ENCODE data around the gene CDC42EP4. TPM values are rescaled to one million over a fixed set of nuclear protein-coding genes. Genes with fewer than 3 reads are reported as not detected.

The CDC42EP4 gene
- total and polyA plus RNA-seq, 9 of the 15 experiments (the other 6 are each of a cell fraction or from before 2014, with no cell fraction given), result 0.65 to 20.8 (median 12.3) TPM

DNA sequence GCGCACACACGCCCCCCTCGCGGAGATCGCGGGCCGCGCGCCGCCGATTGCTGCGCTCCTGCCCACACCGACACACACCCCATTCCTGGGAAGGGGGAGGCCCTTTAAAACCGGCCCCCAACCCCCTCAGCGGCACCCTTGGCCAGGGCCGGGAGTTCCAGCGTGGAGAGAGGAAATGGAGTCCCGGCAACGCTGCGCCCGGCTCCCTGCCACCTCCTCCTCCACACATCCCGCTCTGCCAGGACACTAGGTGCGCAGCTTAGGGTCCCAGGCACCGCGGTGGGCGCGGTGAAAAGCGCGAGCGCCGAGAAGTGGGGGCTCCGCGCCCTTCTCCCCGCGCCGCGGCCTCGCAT is 397 bp downstream of the CDC42EP4 start (continued):
- no peak for TF ChIP-seq E2F1 (CRISPR knock-in tag; IDR thresholded peaks at IDR 0.05)
- TF ChIP-seq CAMTA2 (CRISPR knock-in tag; conservative IDR thresholded peaks at IDR 0.05), result no peak
- no peak for TF ChIP-seq ZSCAN29 (IDR thresholded peaks at IDR 0.05)
- TF ChIP-seq FOXA3 (CRISPR knock-in tag; conservative IDR thresholded peaks at IDR 0.05 in 1 of 2, IDR thresholded peaks at IDR 0.05 in 1 of 2), result 0 out of 4 replicates have a peak, but pooled peaks of 1 of the 2 experiments have one; percentile 33
- no peak for TF ChIP-seq NEUROD1 (IDR thresholded peaks at IDR 0.05; ENCODE audit: borderline replicate concordance, low read depth, low read length, partially characterized antibody)
- TF ChIP-seq ZNF124 (CRISPR knock-in tag; IDR thresholded peaks at IDR 0.05), result no peak
- no peak for TF ChIP-seq ZBTB1 (CRISPR knock-in tag; IDR thresholded peaks at IDR 0.05; ENCODE audit: borderline replicate concordance, low read depth)
- TF ChIP-seq, protein P1, sequence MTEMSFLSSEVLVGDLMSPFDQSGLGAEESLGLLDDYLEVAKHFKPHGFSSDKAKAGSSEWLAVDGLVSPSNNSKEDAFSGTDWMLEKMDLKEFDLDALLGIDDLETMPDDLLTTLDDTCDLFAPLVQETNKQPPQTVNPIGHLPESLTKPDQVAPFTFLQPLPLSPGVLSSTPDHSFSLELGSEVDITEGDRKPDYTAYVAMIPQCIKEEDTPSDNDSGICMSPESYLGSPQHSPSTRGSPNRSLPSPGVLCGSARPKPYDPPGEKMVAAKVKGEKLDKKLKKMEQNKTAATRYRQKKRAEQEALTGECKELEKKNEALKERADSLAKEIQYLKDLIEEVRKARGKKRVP (CRISPR knock-in tag; IDR thresholded peaks at IDR 0.05), result no peak
- TF ChIP-seq DPF2 (IDR thresholded peaks at IDR 0.05), result no peak; the same call in 1 of the 2 replicates
- no peak for TF ChIP-seq ZNF318 (IDR thresholded peaks at IDR 0.05; ENCODE audit: borderline replicate concordance in 1 of 2, low read depth in 1 of 2)
- TF ChIP-seq MED1 (CRISPR knock-in tag; IDR thresholded peaks at IDR 0.05; ENCODE audit: borderline replicate concordance), result no peak
- no peak for TF ChIP-seq ELF4 (CRISPR knock-in tag; IDR thresholded peaks at IDR 0.05)
- TF ChIP-seq ZNF592 (IDR thresholded peaks at IDR 0.05), result no peak
- no peak for TF ChIP-seq SNRNP70 (optimal IDR thresholded peaks at IDR 0.05; ENCODE audit: low read depth, low read length)
- no peak for TF ChIP-seq NCOR1 (IDR thresholded peaks at IDR 0.05)
